ENCODE measurements around the gene S100Z. TPM values are rescaled to one million over a fixed set of nuclear protein-coding genes. Genes with fewer than 3 reads are reported as not detected.
A peak's percentile ranks its signal among the peaks of the same experiment; 100 is the strongest.

S100Z gene
- total RNA-seq, 1 donor from 2014 or later: not detected

DNA sequence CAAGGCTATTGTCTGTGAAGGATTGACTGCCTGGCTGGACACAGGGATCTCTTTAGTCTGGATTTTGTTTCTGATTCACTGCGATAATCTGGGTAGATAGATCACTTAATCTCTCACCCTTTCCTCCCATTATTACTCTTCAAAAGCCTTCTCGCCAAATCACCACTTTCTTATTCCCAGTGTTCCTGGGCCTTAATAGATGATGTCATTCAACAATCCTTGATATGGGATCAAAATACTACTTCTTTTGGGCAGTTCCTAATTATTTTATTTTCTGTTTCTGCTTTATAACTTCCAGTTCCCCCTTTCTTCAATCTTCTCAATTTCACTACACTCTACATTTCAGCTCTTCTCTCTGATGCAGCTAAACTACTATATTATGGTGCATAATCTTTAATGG lies 96.3 kb downstream of the S100Z start:
- no peaks in the 10 kb centered on the region for H3K79me2 ChIP-seq (ENCODE audit: insufficient read depth, low read length)
- no peaks in the 10 kb centered on the region for H3K36me3 ChIP-seq (ENCODE audit: insufficient read depth, low read length)
- H3K27me3 ChIP-seq (ENCODE audit: insufficient read depth, low read length): no peaks in the 10 kb centered on the region
- H3K4me3 ChIP-seq (ENCODE audit: insufficient read depth, low read depth, low read length): no peak overlapping the region
- no peak overlapping the region for H3K27ac ChIP-seq (ENCODE audit: low read depth, low read length)
- no peak overlapping the region for H3K9ac ChIP-seq (ENCODE audit: low read length)
- H4K20me1 ChIP-seq (ENCODE audit: insufficient read depth, low read length): no peaks in the 10 kb centered on the region
- FAIRE-seq: no peak
- peaks cover 4% of the 10 kb centered on the region for H3K27me3 Mint-ChIP-seq (ENCODE audit: low read depth, unreplicated experiment)
- no peak overlapping the region for H3K4me2 ChIP-seq (ENCODE audit: low read length)
- H3K4me1 ChIP-seq (ENCODE audit: insufficient read depth, low read length): peaks cover 13% of the 10 kb centered on the region
- H3K36me3 Mint-ChIP-seq (ENCODE audit: low read depth, unreplicated experiment): no peaks in the 10 kb centered on the region
- TF ChIP-seq, protein P1, sequence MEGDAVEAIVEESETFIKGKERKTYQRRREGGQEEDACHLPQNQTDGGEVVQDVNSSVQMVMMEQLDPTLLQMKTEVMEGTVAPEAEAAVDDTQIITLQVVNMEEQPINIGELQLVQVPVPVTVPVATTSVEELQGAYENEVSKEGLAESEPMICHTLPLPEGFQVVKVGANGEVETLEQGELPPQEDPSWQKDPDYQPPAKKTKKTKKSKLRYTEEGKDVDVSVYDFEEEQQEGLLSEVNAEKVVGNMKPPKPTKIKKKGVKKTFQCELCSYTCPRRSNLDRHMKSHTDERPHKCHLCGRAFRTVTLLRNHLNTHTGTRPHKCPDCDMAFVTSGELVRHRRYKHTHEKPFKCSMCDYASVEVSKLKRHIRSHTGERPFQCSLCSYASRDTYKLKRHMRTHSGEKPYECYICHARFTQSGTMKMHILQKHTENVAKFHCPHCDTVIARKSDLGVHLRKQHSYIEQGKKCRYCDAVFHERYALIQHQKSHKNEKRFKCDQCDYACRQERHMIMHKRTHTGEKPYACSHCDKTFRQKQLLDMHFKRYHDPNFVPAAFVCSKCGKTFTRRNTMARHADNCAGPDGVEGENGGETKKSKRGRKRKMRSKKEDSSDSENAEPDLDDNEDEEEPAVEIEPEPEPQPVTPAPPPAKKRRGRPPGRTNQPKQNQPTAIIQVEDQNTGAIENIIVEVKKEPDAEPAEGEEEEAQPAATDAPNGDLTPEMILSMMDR (IDR thresholded peaks at IDR 0.05; ENCODE audit: insufficient read depth, low read depth, low read length): no peak
- no peak for TF ChIP-seq EZH2 (IDR thresholded peaks at IDR 0.05; ENCODE audit: insufficient read depth, low read length)
- H3K4me1 Mint-ChIP-seq (ENCODE audit: low read depth, unreplicated experiment): peaks cover 20% of the 10 kb centered on the region
- H2AFZ ChIP-seq (ENCODE audit: low read depth, low read length): no peak overlapping the region
- no peak overlapping the region for H3K27ac Mint-ChIP-seq (ENCODE audit: unreplicated experiment)
- H3K4me3 Mint-ChIP-seq (ENCODE audit: unreplicated experiment): no peak overlapping the region
- DNase-seq (ENCODE audit: low read depth): no peak
- H3K9me3 Mint-ChIP-seq (ENCODE audit: unreplicated experiment): no peaks in the 10 kb centered on the region
- H3K9me3 ChIP-seq (ENCODE audit: insufficient read depth, low read depth, low read length): no peaks in the 10 kb centered on the region

DNA sequence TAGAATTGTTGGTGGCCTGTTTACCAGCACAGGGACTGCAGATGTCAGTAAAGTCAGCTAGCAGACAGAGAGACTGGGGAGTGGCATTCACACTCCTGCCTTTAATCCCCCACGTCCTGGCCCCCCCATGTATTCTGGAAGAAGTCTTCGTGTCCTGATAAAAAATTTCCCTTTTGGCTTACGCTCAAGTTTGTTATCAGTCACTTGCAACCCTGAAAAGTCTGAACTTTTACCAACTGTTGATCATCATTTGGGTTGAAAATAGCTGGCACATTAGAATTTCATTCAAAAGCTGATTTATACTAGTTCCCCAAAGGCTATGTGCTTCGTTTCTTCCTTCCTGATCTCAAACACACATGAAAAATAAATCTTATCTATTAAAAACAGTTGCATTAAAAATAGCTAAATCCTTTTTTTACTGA lies 97.3 kb downstream of the S100Z start:
- Histone ChIP-seq H3K36me3 (ENCODE audit: insufficient read depth, low read length) (no peaks in the 10 kb centered on the region), H2AFZ (ENCODE audit: low read depth, low read length) (no peak overlapping the region), H3K4me2 (ENCODE audit: low read length) (no peak overlapping the region), H3K9me3 (ENCODE audit: insufficient read depth, low read depth, low read length) (no peaks in the 10 kb centered on the region), H3K4me1 (ENCODE audit: insufficient read depth, low read length) (peaks cover 12% of the 10 kb centered on the region), H3K27me3 (ENCODE audit: insufficient read depth, low read length) (no peaks in the 10 kb centered on the region), H3K27ac (ENCODE audit: low read depth, low read length) (no peak overlapping the region), H3K79me2 (ENCODE audit: insufficient read depth, low read length) (no peaks in the 10 kb centered on the region), H3K9ac (ENCODE audit: low read length) (no peak overlapping the region), H3K4me3 (ENCODE audit: insufficient read depth, low read depth, low read length) (no peak overlapping the region), H4K20me1 (ENCODE audit: insufficient read depth, low read length) (no peaks in the 10 kb centered on the region)
- Mint-ChIP-seq H3K27me3 (ENCODE audit: low read depth, unreplicated experiment) (peaks cover 6% of the 10 kb centered on the region), H3K9me3 (ENCODE audit: unreplicated experiment) (no peaks in the 10 kb centered on the region), H3K4me3 (ENCODE audit: unreplicated experiment) (no peak overlapping the region), H3K27ac (ENCODE audit: unreplicated experiment) (no peak overlapping the region), H3K36me3 (ENCODE audit: low read depth, unreplicated experiment) (no peaks in the 10 kb centered on the region), H3K4me1 (ENCODE audit: low read depth, unreplicated experiment) (peaks cover 17% of the 10 kb centered on the region)
- no peak for FAIRE-seq
- TF ChIP-seq EZH2 (IDR thresholded peaks at IDR 0.05; ENCODE audit: insufficient read depth, low read length): no peak
- TF ChIP-seq, protein P1 (IDR thresholded peaks at IDR 0.05; ENCODE audit: insufficient read depth, low read depth, low read length): no peak
- no peak for DNase-seq (ENCODE audit: low read depth)

DNA sequence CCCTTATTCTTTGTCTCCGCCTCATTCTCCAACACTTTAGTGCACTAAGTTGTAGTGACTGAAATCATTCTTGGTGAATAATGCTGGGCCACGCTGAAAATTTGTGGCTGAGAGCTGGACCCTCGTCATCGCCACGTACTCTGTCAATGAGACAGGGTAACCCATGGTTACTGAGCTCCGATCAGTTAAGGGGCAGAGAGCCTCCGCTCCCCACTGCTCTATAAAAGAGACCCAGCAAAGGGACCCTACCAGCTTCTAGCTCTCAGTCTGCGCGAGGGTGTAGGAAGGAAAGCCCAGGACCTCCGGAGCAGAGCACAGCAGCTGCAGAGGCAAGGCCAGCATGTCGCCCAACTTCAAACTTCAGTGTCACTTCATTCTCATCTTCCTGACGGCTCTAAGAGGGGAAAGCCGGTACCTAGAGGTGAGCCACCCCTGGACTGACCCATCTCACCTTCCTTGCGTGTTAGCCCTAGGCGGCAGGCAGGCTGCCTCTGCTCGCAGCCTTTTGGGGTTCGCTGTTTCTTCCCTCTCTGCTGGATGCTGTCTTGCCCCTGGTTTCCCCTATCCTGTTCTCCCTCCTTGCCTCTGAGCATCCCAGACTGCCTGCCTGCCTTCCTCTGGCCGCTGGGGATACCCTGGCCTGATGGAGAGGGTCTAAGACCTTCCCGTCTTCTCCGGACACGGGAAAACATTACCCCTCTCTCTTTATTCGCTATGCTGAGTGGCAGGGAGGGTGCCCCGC lies 103.2 kb downstream of the S100Z start, which contains the start of gene CRHBP:
Gene CRHBP, plus strand, starts transcription at position 251 of the 742 bp plus-strand sequence. Its CDS starts 90 bp downstream, at position 341.
- no peak for FAIRE-seq
- Mint-ChIP-seq H3K4me3 (ENCODE audit: unreplicated experiment) (peak within 1 kb of the TSS; percentile 83), H3K4me1 (ENCODE audit: low read depth, unreplicated experiment) (peaks cover 3% of the 10 kb centered on the region), H3K9me3 (ENCODE audit: unreplicated experiment) (no peaks in the 10 kb centered on the region), H3K27me3 (ENCODE audit: low read depth, unreplicated experiment) (peaks cover 29% of the 10 kb centered on the region), H3K27ac (ENCODE audit: unreplicated experiment) (no peak within 1 kb of the TSS), H3K36me3 (ENCODE audit: low read depth, unreplicated experiment) (peaks cover 2% of the 10 kb centered on the region)
- Histone ChIP-seq H3K4me3 (ENCODE audit: insufficient read depth, low read depth, low read length) (peak within 1 kb of the TSS; percentile 65), H3K27ac (ENCODE audit: low read depth, low read length) (no peak within 1 kb of the TSS), H3K36me3 (ENCODE audit: insufficient read depth, low read length) (no peaks in the 10 kb centered on the region), H3K9ac (ENCODE audit: low read length) (peak within 1 kb of the TSS; percentile 63), H3K27me3 (ENCODE audit: insufficient read depth, low read length) (peaks cover 6% of the 10 kb centered on the region), H2AFZ (ENCODE audit: low read depth, low read length) (peak within 1 kb of the TSS; percentile 95), H3K4me2 (ENCODE audit: low read length) (peak within 1 kb of the TSS; percentile 93), H3K79me2 (ENCODE audit: insufficient read depth, low read length) (no peaks in the 10 kb centered on the region), H4K20me1 (ENCODE audit: insufficient read depth, low read length) (no peaks in the 10 kb centered on the region), H3K4me1 (ENCODE audit: insufficient read depth, low read length) (peaks cover 5% of the 10 kb centered on the region), H3K9me3 (ENCODE audit: insufficient read depth, low read depth, low read length) (no peaks in the 10 kb centered on the region)
- DNase-seq (ENCODE audit: low read depth): no peak
- TF ChIP-seq EZH2 (IDR thresholded peaks at IDR 0.05; ENCODE audit: insufficient read depth, low read length): no peak
- TF ChIP-seq, protein P1 (IDR thresholded peaks at IDR 0.05; ENCODE audit: insufficient read depth, low read depth, low read length): no peak

Data from astrocyte (in vitro differentiated cells and primary cell).